GM19240 (cell line): ENCODE data around the gene KLF16.

ENCODE experiments used
- DNase-seq: peaks from one replicate; pipeline ENCODE4 v3.0.0; 2011; ENCODE audit warnings: low spot score; ENCODE audit not compliant: insufficient read length

Gene KLF16

DNA sequence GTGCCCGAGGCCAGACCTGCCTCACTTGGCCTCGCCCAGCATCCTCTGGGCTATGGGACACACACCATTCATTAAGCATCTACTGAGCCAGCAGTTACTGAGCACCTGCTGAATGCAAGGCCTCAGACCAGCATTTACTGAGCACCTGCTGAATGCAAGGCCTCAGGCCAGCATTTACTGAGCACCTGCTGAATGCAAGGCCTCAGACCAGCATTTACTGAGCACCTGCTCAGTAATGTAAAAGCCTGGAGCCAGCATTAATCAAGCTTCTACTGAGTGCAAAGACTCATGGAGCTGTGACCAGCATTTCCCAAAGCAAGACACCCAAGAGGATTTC lies 55.0 kb downstream of the KLF16 start:
- DNase-seq: no peak

GRCh38 chr19:1807695-1808394 lies 55.5 kb downstream of the KLF16 start:
- no peak for DNase-seq

GRCh38 chr19:1807030-1807694 lies 56.2 kb downstream of the KLF16 start:
- DNase-seq: no peak

- DNase-seq: no peak
Observed at GRCh38 chr19:1806184-1807029, 57.0 kb downstream of the KLF16 start.

- DNase-seq: no peak
Observed at GRCh38 chr19:1805401-1806183, 57.8 kb downstream of the KLF16 start.

- no peak for DNase-seq
Observed at GRCh38 chr19:1804858-1805257, 58.5 kb downstream of the KLF16 start.
